Breast epithelium (tissue), 3 donors: Measurements from ENCODE around the gene GALNT16.

ENCODE experiments used
- CTCF ChIP-seq, 3 donors: fragments of 450-650 bp; IDR thresholded peaks; one replicate each; pipeline ENCODE4 v1.5.1; 2016 to 2017; ENCODE audit warnings: antibody characterized with exemption in 3 of 3, mild to moderate bottlenecking in 3 of 3, moderate library complexity in 3 of 3
- POLR2A ChIP-seq: fragments of 450-650 bp; IDR thresholded peaks from one replicate; pipeline ENCODE4 v1.6.1; 2016; ENCODE audit warnings: antibody characterized with exemption, mild to moderate bottlenecking, moderate library complexity

DNA sequence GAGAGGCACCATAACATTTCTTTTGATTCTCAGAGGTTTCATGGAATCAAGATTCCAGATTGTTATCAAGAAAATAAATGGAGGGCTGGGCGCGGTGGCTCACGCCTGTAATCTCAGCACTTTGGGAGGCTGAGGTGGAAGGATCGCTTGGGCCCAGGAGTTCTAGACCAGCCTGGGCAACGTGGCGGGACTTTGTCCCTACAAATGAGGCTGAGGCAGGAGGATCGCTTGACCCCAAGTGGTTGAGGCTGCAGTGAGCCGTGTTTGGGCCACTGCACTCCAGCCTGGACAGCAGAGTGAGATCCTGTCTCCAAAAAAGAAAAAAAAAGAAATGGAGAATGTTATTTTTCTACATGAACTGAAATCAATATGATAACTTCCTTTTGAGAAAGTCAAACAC, 139.8 kb downstream of the GALNT16 start:
- TF ChIP-seq POLR2A (no peak), CTCF (IDR thresholded peaks at IDR 0.05) (no peak)
